Inflammatory macrophage (primary cell): Measurements from ENCODE around the gene FAM229B.
"Not testable (repeated sequence)": the region's sequence is repeated elsewhere in the genome, so short reads cannot be mapped to it uniquely, and the experiment has no call there.

Source experiments
- DNase-seq, 2 donors: peaks; one replicate each; pipeline ENCODE4 v3.0.0-alpha.2; 2020 to 2022
- total RNA-seq, 18 experiments: gene quantifications; one replicate each; lab custom pipeline; 2026; ENCODE audit warnings: mixed read lengths in 6 of 18, inconsistent platforms in 2 of 18; lab: John Stamatoyannopoulos, UW

FAM229B gene
- 0.12 to 0.83 (median 0.46) reads per million in 18 experiments for total RNA-seq

GRCh38 chr6:112087136-112087911 is at the start of gene FAM229B, which contains the start of gene TUBE1:
TSS of gene FAM229B (plus strand) at chr6:112087591. CDS start at chr6:112099284, 11,693 bp downstream.
TSS of gene TUBE1 (minus strand) at chr6:112087482. CDS start at chr6:112087434, 48 bp downstream.
- DNase-seq = peak; percentile 89 to 96

GRCh38 chr6:112037783-112038216 is 49.6 kb upstream of the FAM229B start:
- DNase-seq = peak; percentile 64 to 75

- no peak for DNase-seq
Measured at GRCh38 chr6:112038268-112038667, 49.1 kb upstream of the FAM229B start.

GRCh38 chr6:112038756-112039430 is 48.5 kb upstream of the FAM229B start:
- no peak for DNase-seq

GRCh38 chr6:112039431-112039770 is 48.0 kb upstream of the FAM229B start:
- no peak for DNase-seq

- DNase-seq = peak; percentile 11 to 23
Measured at GRCh38 chr6:112040956-112041355, 46.4 kb upstream of the FAM229B start.

GRCh38 chr6:112041535-112041934 is 45.9 kb upstream of the FAM229B start:
- no peak for DNase-seq

- peak; percentile 90 to 92 for DNase-seq
Measured at GRCh38 chr6:112043032-112044007, 44.1 kb upstream of the FAM229B start.

- DNase-seq = no peak
Measured at GRCh38 chr6:112044196-112044595, 43.2 kb upstream of the FAM229B start.

- DNase-seq = peak in 1 of 2 donors; percentile 11
Measured at GRCh38 chr6:112044856-112045255, 42.5 kb upstream of the FAM229B start.

GRCh38 chr6:112047523-112047922 is 39.9 kb upstream of the FAM229B start:
- not testable (repeated sequence) for DNase-seq

GRCh38 chr6:112049026-112049799 is 38.2 kb upstream of the FAM229B start:
- DNase-seq = peak in 1 of 2 donors; percentile 14

GRCh38 chr6:112049996-112050395 is 37.4 kb upstream of the FAM229B start:
- DNase-seq = no peak

- DNase-seq = no peak
Measured at GRCh38 chr6:112050429-112050828, 37.0 kb upstream of the FAM229B start.

GRCh38 chr6:112051251-112051740 is 36.1 kb upstream of the FAM229B start:
- DNase-seq = not testable (repeated sequence)

- no peak for DNase-seq
Measured at GRCh38 chr6:112054001-112054400, 33.4 kb upstream of the FAM229B start, which contains the start of gene CCN6. TSS of gene CCN6 (plus strand) at chr6:112054104. CDS start at chr6:112054358, 254 bp downstream.

GRCh38 chr6:112054555-112055190 is 32.7 kb upstream of the FAM229B start:
- DNase-seq = no peak

- DNase-seq = no peak
Measured at GRCh38 chr6:112058243-112059032, 29.0 kb upstream of the FAM229B start.

- DNase-seq = no peak
Measured at GRCh38 chr6:112061605-112062004, 25.8 kb upstream of the FAM229B start.

- no peak for DNase-seq
Measured at GRCh38 chr6:112062966-112063365, 24.4 kb upstream of the FAM229B start.
